ENCODE data around the gene MRM3. TPM values are rescaled to one million over a fixed set of nuclear protein-coding genes. Genes with fewer than 3 reads are reported as not detected.

Gene MRM3, protein sequence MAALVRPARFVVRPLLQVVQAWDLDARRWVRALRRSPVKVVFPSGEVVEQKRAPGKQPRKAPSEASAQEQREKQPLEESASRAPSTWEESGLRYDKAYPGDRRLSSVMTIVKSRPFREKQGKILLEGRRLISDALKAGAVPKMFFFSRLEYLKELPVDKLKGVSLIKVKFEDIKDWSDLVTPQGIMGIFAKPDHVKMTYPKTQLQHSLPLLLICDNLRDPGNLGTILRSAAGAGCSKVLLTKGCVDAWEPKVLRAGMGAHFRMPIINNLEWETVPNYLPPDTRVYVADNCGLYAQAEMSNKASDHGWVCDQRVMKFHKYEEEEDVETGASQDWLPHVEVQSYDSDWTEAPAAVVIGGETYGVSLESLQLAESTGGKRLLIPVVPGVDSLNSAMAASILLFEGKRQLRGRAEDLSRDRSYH
- total RNA-seq = 10 to 100 TPM; 20.5 to 33.9 (median 27.8) TPM

DNA sequence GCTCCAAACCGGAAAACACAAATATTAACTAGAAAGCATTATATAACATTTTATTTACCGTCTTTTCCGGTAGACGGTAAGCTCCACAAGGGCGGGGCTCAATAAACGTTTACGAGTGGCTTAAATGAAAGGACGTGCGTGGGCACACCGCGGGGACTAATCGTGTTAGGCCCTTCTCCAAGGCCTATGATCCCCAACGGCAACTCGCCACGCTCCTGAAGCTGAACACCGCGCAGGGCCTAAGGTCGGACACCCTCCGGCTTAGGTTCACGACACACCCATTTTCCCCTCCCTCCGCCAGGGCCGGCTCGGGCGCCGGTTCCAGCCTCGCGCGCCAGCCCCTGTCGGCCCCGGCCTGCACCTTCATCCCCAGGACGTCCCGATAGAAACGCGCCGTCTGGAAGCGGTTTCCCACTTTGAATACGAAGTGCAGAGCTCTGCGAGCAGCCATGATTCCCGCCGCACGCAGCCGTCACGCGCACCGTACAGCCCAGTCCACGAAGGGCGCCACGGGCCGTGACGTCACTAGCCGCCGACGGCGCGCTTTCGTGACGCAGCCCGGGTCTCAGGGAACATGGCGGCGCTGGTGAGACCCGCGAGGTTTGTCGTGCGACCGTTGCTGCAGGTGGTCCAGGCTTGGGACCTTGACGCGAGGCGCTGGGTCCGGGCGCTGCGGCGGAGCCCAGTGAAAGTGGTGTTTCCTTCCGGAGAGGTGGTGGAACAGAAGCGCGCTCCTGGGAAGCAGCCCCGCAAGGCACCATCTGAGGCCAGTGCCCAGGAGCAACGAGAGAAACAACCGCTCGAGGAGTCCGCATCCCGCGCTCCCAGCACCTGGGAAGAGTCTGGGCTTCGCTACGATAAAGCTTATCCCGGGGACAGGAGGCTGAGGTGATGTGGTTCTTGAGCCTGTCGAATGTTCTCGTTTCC lies at the start of gene MRM3, which contains the start of gene GLOD4:
MRM3 (plus strand) TSS at position 549 of the 927 bp plus-strand sequence; CDS start at position 575, 26 bp downstream.
GLOD4 (minus strand) TSS at position 476 of the 927 bp plus-strand sequence; CDS start at position 451, 25 bp downstream.
- Histone ChIP-seq H3K36me3 (peaks cover 0 to 36% of the 10 kb centered on the region in 2 donors), H3K4me3 (peak within 1 kb of the TSS; percentile 68 to 81), H3K27ac (peak within 1 kb of the TSS; percentile 27 to 89 (median 86)), H3K9me3 (no peaks in the 10 kb centered on the region), H3K4me1 (peaks cover 3 to 48% (median 21%) of the 10 kb centered on the region in 3 donors), H3K27me3 (no peaks in the 10 kb centered on the region)
- TF ChIP-seq, protein P1, sequence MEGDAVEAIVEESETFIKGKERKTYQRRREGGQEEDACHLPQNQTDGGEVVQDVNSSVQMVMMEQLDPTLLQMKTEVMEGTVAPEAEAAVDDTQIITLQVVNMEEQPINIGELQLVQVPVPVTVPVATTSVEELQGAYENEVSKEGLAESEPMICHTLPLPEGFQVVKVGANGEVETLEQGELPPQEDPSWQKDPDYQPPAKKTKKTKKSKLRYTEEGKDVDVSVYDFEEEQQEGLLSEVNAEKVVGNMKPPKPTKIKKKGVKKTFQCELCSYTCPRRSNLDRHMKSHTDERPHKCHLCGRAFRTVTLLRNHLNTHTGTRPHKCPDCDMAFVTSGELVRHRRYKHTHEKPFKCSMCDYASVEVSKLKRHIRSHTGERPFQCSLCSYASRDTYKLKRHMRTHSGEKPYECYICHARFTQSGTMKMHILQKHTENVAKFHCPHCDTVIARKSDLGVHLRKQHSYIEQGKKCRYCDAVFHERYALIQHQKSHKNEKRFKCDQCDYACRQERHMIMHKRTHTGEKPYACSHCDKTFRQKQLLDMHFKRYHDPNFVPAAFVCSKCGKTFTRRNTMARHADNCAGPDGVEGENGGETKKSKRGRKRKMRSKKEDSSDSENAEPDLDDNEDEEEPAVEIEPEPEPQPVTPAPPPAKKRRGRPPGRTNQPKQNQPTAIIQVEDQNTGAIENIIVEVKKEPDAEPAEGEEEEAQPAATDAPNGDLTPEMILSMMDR (IDR thresholded peaks at IDR 0.05) = peak in 3 of 4 experiments; percentile 28 to 45 (median 35)
- TF ChIP-seq EP300 (IDR thresholded peaks at IDR 0.05) = no peak
- peak; percentile 96 for TF ChIP-seq POLR2AphosphoS5 (IDR thresholded peaks at IDR 0.05)
- peak; percentile 75 to 79 for TF ChIP-seq POLR2A (IDR thresholded peaks at IDR 0.05)
- ATAC-seq = peak; percentile 98
- WGBS, 2 donors (ENCODE audit: low coverage in 1 of 2) = 0% methylated on average over 37 to 50 of the region's 87 CpGs

GRCh38 chr17:732902-733720 lies 49.0 kb upstream of the MRM3 start:
- TF ChIP-seq, protein P1 (IDR thresholded peaks at IDR 0.05) = no peak
- TF ChIP-seq POLR2A (IDR thresholded peaks at IDR 0.05) (no peak), POLR2AphosphoS5 (IDR thresholded peaks at IDR 0.05) (no peak), EP300 (IDR thresholded peaks at IDR 0.05) (no peak)
- Histone ChIP-seq H3K4me1 (peaks cover 0 to 24% (median 7%) of the 10 kb centered on the region in 3 donors), H3K4me3 (peak overlapping the region; percentile 73 to 91), H3K9me3 (no peaks in the 10 kb centered on the region), H3K36me3 (peaks cover 0 to 9% of the 10 kb centered on the region in 2 donors), H3K27ac (peak overlapping the region; percentile 19 to 92 (median 89)), H3K27me3 (no peaks in the 10 kb centered on the region)
- WGBS, 2 donors (ENCODE audit: low coverage in 1 of 2) = 25% methylated on average over 4 to 11 of the region's 57 CpGs
- ATAC-seq = peak; percentile 57

GRCh38 chr17:733743-734142 lies 48.4 kb upstream of the MRM3 start:
- WGBS, 2 donors (ENCODE audit: low coverage in 1 of 2) = 72 to 85% methylated on average over 9 to 10 of the region's 10 CpGs
- no peak for ATAC-seq
- Histone ChIP-seq H3K27ac (no peak overlapping the region), H3K4me1 (peaks cover 0 to 24% (median 7%) of the 10 kb centered on the region in 3 donors), H3K9me3 (no peaks in the 10 kb centered on the region), H3K4me3 (peak overlapping the region in 1 of 2 donors; percentile 91), H3K36me3 (peaks cover 0 to 15% of the 10 kb centered on the region in 2 donors), H3K27me3 (no peaks in the 10 kb centered on the region)
- TF ChIP-seq POLR2AphosphoS5 (IDR thresholded peaks at IDR 0.05) (no peak), POLR2A (IDR thresholded peaks at IDR 0.05) (no peak), EP300 (IDR thresholded peaks at IDR 0.05) (no peak)
- TF ChIP-seq, protein P1 (IDR thresholded peaks at IDR 0.05) = no peak

DNA sequence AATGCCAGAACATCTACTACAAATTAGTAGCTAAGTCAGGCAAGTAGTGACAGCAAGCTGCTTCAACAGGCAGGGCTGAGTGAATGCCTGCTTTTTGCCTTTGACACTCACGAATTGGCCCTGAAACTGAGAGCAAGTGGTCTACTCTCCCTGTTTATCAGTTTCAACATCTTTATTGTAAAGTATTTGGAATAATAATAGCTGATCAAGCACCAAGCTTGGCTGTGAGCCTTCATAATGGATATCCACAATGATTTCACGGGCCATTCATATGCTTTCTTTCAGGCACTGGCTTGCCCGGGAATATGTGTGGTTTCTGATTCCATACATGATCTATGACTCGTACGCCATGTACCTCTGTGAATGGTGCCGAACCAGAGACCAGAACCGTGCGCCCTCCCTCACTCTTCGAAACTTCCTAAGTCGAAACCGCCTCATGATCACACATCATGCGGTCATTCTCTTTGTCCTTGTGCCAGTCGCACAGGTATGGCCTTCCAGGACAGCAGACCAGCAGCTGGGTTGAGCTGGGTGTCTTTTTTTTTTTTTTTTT lies 44.5 kb upstream of the MRM3 start:
- Histone ChIP-seq H3K27me3 (no peaks in the 10 kb centered on the region), H3K4me1 (peaks cover 0 to 11% (median 7%) of the 10 kb centered on the region in 3 donors), H3K4me3 (no peak overlapping the region), H3K36me3 (peaks cover 0 to 54% of the 10 kb centered on the region in 2 donors), H3K27ac (no peak overlapping the region), H3K9me3 (no peaks in the 10 kb centered on the region)
- no peak for ATAC-seq
- 81 to 91% methylated on average over 10 to 13 of the region's 13 CpGs for WGBS, 2 donors (ENCODE audit: low coverage in 1 of 2)
- TF ChIP-seq POLR2AphosphoS5 (IDR thresholded peaks at IDR 0.05) = no peak

Measured in gastroesophageal sphincter (tissue), 4 donors.